ENCODE measurements around the gene DES. TPM values are rescaled to one million over a fixed set of nuclear protein-coding genes. Genes with fewer than 3 reads are reported as not detected.

Gene DES
- total RNA-seq, 1 donor from 2014 or later: 19.8 TPM

DNA sequence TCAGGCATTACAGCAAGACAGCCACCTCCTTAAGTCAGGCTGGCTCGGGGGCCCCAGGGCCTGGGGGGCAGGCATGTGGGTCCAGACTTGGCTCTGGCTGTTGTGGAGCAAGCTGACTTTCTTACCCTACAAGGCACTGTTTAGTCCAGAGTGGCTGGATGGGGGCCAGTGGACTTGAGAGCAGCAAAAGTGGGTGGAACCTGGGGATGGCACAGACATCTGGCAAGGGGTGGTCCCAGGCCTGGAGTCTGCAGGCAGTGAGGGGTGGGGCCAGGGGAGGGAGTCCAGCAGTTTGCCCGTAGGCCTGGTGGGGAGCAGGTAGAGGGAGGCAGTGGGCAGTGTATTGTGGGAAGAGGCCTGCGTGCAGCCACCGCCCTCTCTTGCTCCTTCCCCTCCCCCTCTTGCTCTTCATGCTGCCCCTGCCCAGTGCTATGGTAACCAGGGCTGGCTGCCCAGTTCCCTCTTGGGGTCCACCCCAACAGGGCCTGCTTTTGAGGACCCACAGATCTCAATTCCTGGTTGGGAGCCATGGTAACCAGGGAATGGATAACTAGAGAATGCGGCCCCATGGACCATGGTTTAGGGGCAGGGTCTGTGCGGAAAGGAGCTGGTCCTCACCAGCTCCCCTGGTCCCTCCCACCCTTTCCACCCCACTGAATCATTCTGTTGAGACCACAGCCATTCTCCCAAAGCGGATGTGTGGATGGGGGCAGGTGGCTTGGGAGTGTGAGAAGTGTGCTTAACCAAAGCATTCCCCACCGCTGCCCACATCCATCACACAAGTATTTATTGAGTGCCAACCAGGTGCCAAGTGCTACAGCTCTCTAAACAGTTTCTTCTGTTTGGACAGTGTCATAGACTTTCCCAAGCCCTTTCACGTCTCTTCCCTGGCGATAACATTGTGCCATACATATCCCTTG lies 35.8 kb downstream of the DES start:
- H3K27me3 Mint-ChIP-seq (ENCODE audit: low read depth): no peaks in the 10 kb centered on the region
- no peaks in the 10 kb centered on the region for H3K9me3 Mint-ChIP-seq (ENCODE audit: low read depth)
- peak overlapping the region; percentile 98 for H3K27ac Mint-ChIP-seq (ENCODE audit: unreplicated experiment)
- DNase-seq (ENCODE audit: low spot score): no peak
- TF ChIP-seq CTCF (IDR thresholded peaks at IDR 0.05): no peak
- peaks cover 13% of the 10 kb centered on the region for H3K36me3 Mint-ChIP-seq (ENCODE audit: low read depth)
- H3K4me1 Mint-ChIP-seq (ENCODE audit: low read depth): peaks cover 59% of the 10 kb centered on the region
- no peak overlapping the region for H3K4me3 Mint-ChIP-seq (ENCODE audit: unreplicated experiment)

DNA sequence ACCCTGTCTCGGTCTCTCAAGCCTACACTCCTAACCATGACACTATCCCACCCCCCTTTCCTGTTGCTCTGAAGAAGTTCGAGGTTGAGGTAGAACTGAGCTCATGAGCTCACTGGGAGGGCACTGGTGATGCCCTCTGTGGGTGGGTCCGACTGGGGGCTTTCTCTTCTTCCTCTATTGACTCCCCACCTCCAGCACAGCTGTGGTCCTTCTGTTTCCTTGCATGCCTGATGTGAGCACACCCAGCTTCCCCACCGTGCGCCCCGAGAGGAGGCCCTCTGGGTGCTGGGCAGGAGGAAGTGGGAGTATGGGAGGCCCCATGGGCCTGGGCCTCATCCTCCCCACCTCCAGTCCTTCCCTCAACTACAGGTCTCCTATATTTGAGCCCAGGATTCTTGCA lies 37.4 kb downstream of the DES start:
- no peaks in the 10 kb centered on the region for H3K27me3 Mint-ChIP-seq (ENCODE audit: low read depth)
- no peak for DNase-seq (ENCODE audit: low spot score)
- TF ChIP-seq CTCF (IDR thresholded peaks at IDR 0.05): no peak
- peak overlapping the region; percentile 41 for H3K27ac Mint-ChIP-seq (ENCODE audit: unreplicated experiment)
- peaks cover 9% of the 10 kb centered on the region for H3K36me3 Mint-ChIP-seq (ENCODE audit: low read depth)
- peaks cover 67% of the 10 kb centered on the region for H3K4me1 Mint-ChIP-seq (ENCODE audit: low read depth)
- H3K9me3 Mint-ChIP-seq (ENCODE audit: low read depth): no peaks in the 10 kb centered on the region
- H3K4me3 Mint-ChIP-seq (ENCODE audit: unreplicated experiment): no peak overlapping the region

- TF ChIP-seq CTCF (IDR thresholded peaks at IDR 0.05): no peak
- Mint-ChIP-seq H3K9me3 (ENCODE audit: low read depth) (no peaks in the 10 kb centered on the region), H3K4me1 (ENCODE audit: low read depth) (peaks cover 57% of the 10 kb centered on the region), H3K27ac (ENCODE audit: unreplicated experiment) (peak overlapping the region; percentile 49), H3K27me3 (ENCODE audit: low read depth) (no peaks in the 10 kb centered on the region), H3K4me3 (ENCODE audit: unreplicated experiment) (no peak overlapping the region), H3K36me3 (ENCODE audit: low read depth) (peaks cover 15% of the 10 kb centered on the region)
- peak; percentile 64 for DNase-seq (ENCODE audit: low spot score)
These were observed 39.7 kb downstream of the DES start for GRCh38 chr2:219457784-219458369.

DNA sequence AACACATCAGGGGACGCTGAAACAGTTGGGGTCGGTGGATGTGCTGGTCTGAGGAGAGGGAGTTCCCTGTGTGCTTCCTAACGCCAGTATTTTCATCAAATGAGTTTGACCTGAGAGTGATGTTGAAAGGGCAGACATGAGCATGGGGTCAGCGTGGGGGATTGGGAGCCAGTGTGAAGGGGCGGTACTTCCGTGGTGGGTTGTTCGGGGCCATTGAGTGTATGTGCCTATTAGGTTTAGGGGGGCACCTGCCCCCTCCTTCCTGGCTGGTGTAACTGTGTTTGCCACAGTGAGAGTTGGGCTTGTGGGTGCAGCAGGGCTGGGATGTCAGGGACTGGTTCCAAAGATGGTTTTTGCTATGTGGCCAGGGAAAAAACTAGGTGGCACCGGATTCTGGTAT lies 40.8 kb downstream of the DES start:
- Mint-ChIP-seq H3K27ac (ENCODE audit: unreplicated experiment) (peak overlapping the region; percentile 80), H3K36me3 (ENCODE audit: low read depth) (peaks cover 17% of the 10 kb centered on the region), H3K9me3 (ENCODE audit: low read depth) (no peaks in the 10 kb centered on the region), H3K27me3 (ENCODE audit: low read depth) (no peaks in the 10 kb centered on the region), H3K4me1 (ENCODE audit: low read depth) (peaks cover 46% of the 10 kb centered on the region), H3K4me3 (ENCODE audit: unreplicated experiment) (no peak overlapping the region)
- no peak for TF ChIP-seq CTCF (IDR thresholded peaks at IDR 0.05)
- peak; percentile 59 for DNase-seq (ENCODE audit: low spot score)

DNA sequence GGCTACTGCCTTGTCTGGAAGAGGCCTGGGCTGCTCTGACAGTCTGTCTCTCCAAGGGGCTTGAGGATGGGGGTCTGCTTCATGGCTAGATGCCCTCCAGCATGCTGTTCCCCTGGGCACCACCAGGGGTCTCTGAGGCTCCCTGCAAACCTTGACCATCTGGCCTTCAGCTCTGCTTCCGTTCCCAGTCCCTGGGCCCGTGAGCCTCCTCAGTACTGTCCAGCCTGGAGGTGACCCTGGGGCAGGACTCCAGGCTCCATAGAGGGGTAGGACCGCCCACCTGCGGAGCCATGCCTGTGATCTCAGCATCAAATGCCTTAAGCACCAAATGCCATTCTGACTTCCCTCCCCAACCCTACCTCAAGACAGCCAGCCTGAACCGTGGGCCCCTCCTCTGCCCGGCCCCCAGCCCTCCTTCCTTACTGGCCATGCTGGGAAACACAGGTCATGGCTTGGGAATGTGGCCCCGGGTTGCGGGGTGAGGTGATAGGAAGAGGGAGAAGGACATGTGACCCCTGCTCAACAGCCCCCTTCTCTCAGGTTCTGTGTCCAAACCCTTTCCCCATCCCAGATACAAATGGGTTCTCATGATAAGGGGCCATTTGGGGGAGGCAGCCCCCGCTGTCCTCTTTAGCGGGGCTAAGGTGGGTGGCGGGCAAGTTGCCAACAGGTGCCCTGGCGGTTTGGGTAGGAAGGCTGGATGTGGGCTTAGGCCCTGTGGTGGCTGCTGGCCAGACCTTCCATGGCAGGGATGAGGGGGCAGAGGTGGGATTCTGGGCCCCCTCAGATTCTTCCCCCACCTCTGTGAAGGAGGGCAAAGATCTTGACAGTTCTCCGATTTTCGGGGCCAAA lies 41.5 kb downstream of the DES start:
- Mint-ChIP-seq H3K4me1 (ENCODE audit: low read depth) (peaks cover 39% of the 10 kb centered on the region), H3K36me3 (ENCODE audit: low read depth) (peaks cover 16% of the 10 kb centered on the region), H3K27ac (ENCODE audit: unreplicated experiment) (peak overlapping the region; percentile 91), H3K9me3 (ENCODE audit: low read depth) (no peaks in the 10 kb centered on the region), H3K4me3 (ENCODE audit: unreplicated experiment) (peak overlapping the region; percentile 57), H3K27me3 (ENCODE audit: low read depth) (no peaks in the 10 kb centered on the region)
- peak; percentile 88 for DNase-seq (ENCODE audit: low spot score)
- TF ChIP-seq CTCF (IDR thresholded peaks at IDR 0.05): peak; percentile 87
